ENCODE results near the gene VWA8.
"Not testable (repeated sequence)": the region's sequence is repeated elsewhere in the genome, so short reads cannot be mapped to it uniquely, and the experiment has no call there.

VWA8 gene

DNA sequence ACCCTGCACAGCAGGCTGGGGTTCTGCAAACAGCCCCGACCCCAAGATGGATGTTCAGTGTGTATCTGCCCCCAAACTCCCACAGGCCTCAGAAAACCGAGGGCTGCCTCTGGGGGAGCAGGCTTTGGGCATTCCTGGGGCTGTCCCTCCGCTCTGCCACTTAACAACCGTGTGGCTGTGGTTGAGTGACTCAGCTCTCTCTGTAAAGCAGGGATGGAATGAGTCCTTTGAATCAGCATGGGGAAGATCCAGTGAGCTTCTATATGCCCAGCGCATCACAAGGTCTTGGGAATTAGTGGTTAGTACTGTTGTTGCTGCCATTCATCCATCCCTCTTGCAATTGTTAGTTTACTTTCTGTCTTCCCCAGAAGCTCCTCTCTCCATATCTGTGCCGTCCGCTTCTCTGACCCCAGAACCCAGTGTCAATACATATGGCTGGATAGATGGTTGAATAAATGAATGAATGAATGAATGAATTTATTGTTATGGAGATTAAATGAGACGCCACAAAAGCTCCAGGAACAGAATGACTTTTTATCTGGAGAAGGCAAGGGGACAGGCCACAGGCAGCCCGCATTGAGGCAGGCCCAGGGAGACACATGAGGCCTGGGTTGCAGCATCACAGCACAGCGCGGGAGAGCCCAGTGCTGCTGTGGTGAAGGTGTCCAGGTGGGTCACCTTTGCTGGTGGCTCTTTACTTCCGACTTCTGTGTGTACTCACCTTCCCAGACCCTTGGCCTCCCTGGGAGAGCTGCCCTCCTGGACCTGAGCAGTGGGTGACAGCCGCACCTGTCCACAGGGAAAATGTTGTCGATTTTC lies 414.3 kb downstream of the VWA8 start:
- Histone ChIP-seq H3K27me3 (ENCODE audit: insufficient read depth, low read depth, severe bottlenecking) (no peaks in the 10 kb centered on the region), H3K4me3 (ENCODE audit: low read depth, low read length) (no peak overlapping the region), H3K9me3 (ENCODE audit: severe bottlenecking) (no peaks in the 10 kb centered on the region), H3K27ac (no peak overlapping the region), H3K36me3 (no peaks in the 10 kb centered on the region)
- no peak for DNase-seq
- TF ChIP-seq, protein P1, sequence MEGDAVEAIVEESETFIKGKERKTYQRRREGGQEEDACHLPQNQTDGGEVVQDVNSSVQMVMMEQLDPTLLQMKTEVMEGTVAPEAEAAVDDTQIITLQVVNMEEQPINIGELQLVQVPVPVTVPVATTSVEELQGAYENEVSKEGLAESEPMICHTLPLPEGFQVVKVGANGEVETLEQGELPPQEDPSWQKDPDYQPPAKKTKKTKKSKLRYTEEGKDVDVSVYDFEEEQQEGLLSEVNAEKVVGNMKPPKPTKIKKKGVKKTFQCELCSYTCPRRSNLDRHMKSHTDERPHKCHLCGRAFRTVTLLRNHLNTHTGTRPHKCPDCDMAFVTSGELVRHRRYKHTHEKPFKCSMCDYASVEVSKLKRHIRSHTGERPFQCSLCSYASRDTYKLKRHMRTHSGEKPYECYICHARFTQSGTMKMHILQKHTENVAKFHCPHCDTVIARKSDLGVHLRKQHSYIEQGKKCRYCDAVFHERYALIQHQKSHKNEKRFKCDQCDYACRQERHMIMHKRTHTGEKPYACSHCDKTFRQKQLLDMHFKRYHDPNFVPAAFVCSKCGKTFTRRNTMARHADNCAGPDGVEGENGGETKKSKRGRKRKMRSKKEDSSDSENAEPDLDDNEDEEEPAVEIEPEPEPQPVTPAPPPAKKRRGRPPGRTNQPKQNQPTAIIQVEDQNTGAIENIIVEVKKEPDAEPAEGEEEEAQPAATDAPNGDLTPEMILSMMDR (IDR thresholded peaks at IDR 0.05; ENCODE audit: low read depth, low read length): no peak

DNA sequence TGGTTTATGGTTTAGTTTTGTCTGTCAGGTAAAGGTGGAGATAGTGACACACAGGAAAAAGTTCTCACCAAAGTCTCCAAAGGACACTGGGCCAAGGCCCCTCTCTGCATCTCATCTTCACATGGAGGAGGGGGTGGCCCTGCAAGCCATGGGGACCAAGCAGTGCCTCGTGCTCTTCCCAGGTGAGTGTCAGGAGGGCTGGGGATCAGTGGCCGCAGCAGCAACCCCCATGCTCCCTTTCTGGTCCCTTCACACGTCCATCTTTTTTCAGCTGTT lies 415.5 kb downstream of the VWA8 start:
- no peak for DNase-seq
- H3K27me3 ChIP-seq (ENCODE audit: insufficient read depth, low read depth, severe bottlenecking): no peaks in the 10 kb centered on the region
- TF ChIP-seq, protein P1 (IDR thresholded peaks at IDR 0.05; ENCODE audit: low read depth, low read length): no peak

DNA sequence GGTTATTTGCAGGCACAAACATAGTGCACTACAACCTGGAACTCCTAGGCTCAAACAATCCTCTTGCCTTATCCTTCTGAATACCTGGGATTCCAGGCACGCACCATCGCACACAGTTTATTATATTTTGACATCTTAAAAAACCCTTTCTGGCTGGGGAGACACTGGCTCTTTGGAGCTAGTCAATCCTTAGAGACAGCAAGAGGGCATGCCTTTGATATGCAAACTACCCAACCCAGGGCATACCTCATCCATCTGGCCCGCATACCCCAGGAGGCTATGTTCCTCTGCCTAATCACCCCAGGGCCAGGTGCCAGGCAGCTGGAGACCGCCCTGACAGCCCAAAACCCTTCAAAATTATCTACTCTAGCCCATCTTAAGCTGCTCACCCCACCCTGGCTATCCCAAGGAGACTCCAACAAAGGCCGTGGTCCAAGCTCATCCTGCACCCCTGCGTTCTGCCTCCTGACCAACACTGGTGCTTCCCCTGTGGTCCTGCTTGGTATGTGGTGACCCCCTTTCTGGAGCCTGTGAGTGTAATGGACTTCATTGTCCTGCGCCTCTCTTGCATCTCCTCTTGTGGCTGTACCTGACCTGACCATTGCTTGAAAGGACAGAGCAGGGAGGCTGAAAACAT lies 417.1 kb downstream of the VWA8 start:
- no peak overlapping the region for H3K4me3 ChIP-seq (ENCODE audit: low read depth, low read length)
- TF ChIP-seq, protein P1 (IDR thresholded peaks at IDR 0.05; ENCODE audit: low read depth, low read length): no peak
- no peak for DNase-seq
- no peaks in the 10 kb centered on the region for H3K9me3 ChIP-seq (ENCODE audit: severe bottlenecking)
- H3K27ac ChIP-seq: no peak overlapping the region
- no peaks in the 10 kb centered on the region for H3K36me3 ChIP-seq
- no peaks in the 10 kb centered on the region for H3K27me3 ChIP-seq (ENCODE audit: insufficient read depth, low read depth, severe bottlenecking)

More for the DNA sequence above, 415.5 kb downstream of the VWA8 start:
- H3K4me3 ChIP-seq (ENCODE audit: low read depth, low read length): no peak overlapping the region
- no peaks in the 10 kb centered on the region for H3K36me3 ChIP-seq
- H3K27ac ChIP-seq: no peak overlapping the region
- no peaks in the 10 kb centered on the region for H3K9me3 ChIP-seq (ENCODE audit: severe bottlenecking)

DNA sequence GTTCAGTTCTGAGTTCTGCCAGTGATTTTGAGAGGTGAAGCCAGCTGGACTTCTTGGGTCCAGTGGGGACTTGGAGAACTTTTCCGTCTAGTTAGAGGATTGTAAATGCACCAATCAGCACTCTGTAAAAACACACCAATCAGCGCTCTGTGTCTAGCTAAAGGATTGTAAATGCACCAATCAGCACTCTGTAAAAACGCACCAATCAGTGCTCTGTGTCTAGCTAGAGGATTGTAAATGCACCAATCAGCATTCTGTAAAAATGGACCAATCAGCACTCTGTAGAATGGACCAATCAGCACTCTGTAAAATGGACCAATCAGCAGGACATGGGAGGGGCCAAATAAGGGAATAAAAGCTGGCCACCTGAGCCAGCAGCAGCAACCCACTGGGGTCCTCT lies 418.1 kb downstream of the VWA8 start:
- not testable (repeated sequence) for H3K27me3 ChIP-seq (ENCODE audit: insufficient read depth, low read depth, severe bottlenecking); H3K36me3 ChIP-seq; H3K9me3 ChIP-seq (ENCODE audit: severe bottlenecking)

DNA sequence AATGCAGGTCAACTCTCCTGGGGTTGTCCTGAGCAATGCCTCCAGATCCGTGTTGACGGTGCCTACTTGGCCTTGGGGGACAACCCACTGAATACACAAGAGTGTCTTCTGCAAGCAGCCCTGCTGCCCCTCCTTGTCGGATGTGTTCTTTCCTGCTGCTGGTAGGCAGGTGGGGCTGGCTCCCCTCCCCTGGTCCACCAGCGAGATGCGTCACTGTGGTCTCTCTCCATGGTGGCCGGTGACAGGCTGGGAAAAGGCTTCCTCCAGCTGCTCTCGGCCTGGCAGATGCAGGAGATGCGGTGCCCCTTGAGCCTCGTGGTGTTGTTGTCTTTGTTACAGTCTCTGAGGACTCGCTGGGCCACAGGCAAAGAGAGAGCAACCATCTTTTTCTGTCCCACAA lies 418.6 kb downstream of the VWA8 start:
- no peaks in the 10 kb centered on the region for H3K27me3 ChIP-seq (ENCODE audit: insufficient read depth, low read depth, severe bottlenecking)
- TF ChIP-seq, protein P1 (IDR thresholded peaks at IDR 0.05; ENCODE audit: low read depth, low read length): no peak
- no peaks in the 10 kb centered on the region for H3K9me3 ChIP-seq (ENCODE audit: severe bottlenecking)
- DNase-seq: no peak
- no peaks in the 10 kb centered on the region for H3K36me3 ChIP-seq
- no peak overlapping the region for H3K27ac ChIP-seq
- H3K4me3 ChIP-seq (ENCODE audit: low read depth, low read length): no peak overlapping the region

More for the DNA sequence above, 418.1 kb downstream of the VWA8 start:
- H3K4me3 ChIP-seq (ENCODE audit: low read depth, low read length); DNase-seq; H3K27ac ChIP-seq: not testable (repeated sequence)

DNA sequence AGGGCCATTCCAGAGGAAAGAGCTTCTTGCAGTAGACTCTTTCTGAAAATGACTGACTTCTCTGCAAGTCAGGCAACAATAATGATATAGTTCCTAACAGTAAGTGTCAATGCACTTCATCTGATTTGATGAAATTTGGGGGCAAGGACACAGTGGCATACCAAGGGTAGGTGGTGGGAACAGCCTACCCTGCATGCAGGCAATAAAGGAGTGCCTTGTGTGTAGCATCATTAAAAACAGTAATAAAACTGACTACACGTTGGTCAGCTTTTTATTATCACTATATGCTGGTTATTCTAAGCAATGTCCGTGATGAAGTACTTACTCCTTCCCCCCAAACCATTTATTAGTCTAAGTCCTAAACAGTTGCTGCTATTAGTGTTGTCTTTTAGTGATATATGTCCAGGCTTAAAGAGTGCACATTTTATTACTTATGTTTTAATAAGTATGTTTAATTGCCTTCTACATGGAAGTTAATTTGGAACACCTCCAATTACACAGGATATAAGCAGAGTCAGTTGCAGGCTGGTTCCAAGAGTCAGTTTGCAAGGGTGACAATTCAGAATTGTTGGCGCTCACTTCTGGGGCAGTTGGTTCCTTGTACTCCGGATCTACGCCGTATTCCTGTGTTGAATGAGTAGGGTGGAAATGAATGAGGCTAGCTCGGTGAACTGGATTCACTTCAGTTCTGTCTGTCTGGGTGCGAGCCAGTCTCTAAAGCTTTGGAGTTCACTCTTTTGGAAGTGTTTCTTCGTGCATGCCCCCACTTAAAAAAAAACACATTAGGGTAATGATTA lies 419.6 kb downstream of the VWA8 start:
- Histone ChIP-seq H3K36me3 (no peaks in the 10 kb centered on the region), H3K27ac (no peak overlapping the region), H3K27me3 (ENCODE audit: insufficient read depth, low read depth, severe bottlenecking) (no peaks in the 10 kb centered on the region), H3K4me3 (ENCODE audit: low read depth, low read length) (no peak overlapping the region), H3K9me3 (ENCODE audit: severe bottlenecking) (no peaks in the 10 kb centered on the region)
- TF ChIP-seq, protein P1 (IDR thresholded peaks at IDR 0.05; ENCODE audit: low read depth, low read length): no peak
- no peak for DNase-seq

DNA sequence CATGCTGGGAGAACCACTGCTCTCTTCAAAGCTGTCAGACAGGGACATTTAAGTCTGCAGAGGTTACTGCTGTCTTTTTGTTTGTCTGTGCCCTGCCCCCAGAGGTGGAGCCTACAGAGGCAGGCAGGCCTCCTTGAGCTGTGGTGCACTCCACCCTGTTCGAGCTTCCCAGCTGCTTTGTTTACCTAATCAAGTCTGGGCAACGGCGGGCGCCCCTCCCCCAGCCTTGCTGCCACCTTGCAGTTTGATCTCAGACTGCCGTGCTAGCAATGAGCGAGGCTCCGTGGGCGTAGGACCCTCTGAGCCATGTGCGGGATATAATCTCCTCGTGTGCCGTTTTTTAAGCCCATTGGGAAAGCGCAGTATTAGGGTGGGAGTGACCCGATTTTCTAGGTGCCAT lies 420.7 kb downstream of the VWA8 start:
- not testable (repeated sequence) for H3K36me3 ChIP-seq; H3K9me3 ChIP-seq (ENCODE audit: severe bottlenecking); DNase-seq; H3K4me3 ChIP-seq (ENCODE audit: low read depth, low read length); H3K27me3 ChIP-seq (ENCODE audit: insufficient read depth, low read depth, severe bottlenecking); H3K27ac ChIP-seq
